ENCODE measurements around the gene ESYT1. TPM values are rescaled to one million over a fixed set of nuclear protein-coding genes. Genes with fewer than 3 reads are reported as not detected.

ESYT1 gene, protein sequence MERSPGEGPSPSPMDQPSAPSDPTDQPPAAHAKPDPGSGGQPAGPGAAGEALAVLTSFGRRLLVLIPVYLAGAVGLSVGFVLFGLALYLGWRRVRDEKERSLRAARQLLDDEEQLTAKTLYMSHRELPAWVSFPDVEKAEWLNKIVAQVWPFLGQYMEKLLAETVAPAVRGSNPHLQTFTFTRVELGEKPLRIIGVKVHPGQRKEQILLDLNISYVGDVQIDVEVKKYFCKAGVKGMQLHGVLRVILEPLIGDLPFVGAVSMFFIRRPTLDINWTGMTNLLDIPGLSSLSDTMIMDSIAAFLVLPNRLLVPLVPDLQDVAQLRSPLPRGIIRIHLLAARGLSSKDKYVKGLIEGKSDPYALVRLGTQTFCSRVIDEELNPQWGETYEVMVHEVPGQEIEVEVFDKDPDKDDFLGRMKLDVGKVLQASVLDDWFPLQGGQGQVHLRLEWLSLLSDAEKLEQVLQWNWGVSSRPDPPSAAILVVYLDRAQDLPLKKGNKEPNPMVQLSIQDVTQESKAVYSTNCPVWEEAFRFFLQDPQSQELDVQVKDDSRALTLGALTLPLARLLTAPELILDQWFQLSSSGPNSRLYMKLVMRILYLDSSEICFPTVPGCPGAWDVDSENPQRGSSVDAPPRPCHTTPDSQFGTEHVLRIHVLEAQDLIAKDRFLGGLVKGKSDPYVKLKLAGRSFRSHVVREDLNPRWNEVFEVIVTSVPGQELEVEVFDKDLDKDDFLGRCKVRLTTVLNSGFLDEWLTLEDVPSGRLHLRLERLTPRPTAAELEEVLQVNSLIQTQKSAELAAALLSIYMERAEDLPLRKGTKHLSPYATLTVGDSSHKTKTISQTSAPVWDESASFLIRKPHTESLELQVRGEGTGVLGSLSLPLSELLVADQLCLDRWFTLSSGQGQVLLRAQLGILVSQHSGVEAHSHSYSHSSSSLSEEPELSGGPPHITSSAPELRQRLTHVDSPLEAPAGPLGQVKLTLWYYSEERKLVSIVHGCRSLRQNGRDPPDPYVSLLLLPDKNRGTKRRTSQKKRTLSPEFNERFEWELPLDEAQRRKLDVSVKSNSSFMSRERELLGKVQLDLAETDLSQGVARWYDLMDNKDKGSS
- total RNA-seq (2021; ENCODE audit: unreplicated experiment), result 152 TPM
- 100 TPM for polyA plus RNA-seq (2012; ENCODE audit: insufficient read length)
- Bru-seq, nascent RNA, result percentile 73 among the genes with signal in this experiment
- percentile 89 among the genes with signal in this experiment for BruChase-seq, experiment 1, labeled RNA remaining after a 2-hour chase
- percentile 95 among the genes with signal in this experiment for BruChase-seq, experiment 2, labeled RNA remaining after a 6-hour chase
- long read RNA-seq, full-length matches to known transcripts, result 153 of 336 reads
- long read RNA-seq, partial matches to known transcripts, result 100 of 336 reads
- long read RNA-seq, other reads (novel, unspliced or antisense), result 83 of 336 reads

DNA sequence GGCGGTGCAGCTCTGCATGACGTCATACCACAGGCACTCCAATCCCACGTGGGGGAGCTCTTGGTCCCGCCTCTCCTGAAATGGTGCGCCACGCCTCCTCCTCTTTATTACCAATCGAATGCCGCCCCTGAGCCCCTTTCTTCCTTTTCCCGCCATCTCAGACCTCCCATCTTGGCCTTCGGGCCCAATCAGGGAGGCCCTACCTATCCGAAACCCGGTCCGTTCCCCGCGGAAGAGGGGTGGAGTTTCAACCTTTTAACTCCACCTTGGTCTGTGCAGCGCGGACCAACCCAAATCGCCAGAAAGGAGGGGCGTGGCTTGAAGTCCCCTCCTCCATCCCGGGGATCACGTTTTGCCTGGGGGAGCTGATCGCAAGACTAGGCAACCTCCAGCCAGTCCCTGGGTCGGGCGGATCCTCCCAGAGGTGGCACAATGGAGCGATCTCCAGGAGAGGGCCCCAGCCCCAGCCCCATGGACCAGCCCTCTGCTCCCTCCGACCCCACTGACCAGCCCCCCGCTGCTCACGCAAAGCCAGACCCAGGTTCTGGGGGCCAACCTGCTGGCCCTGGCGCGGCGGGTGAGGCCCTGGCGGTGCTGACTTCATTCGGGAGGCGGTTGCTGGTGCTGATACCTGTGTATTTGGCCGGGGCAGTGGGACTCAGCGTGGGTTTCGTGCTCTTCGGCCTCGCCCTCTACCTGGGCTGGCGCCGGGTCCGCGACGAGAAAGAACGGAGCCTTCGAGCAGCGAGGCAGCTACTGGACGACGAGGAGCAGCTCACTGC lies at the start of gene ESYT1:
Gene ESYT1, plus strand, starts transcription at position 380 of the 782 bp plus-strand sequence. Its CDS starts 53 bp downstream, at position 433.
- Histone ChIP-seq H3K36me3 (ENCODE audit: control insufficient read depth, insufficient read depth, low read length) (peaks cover 5% of the 10 kb centered on the region; the same call in 1 of the 2 replicates), H3K27me3 (ENCODE audit: control insufficient read depth, insufficient read depth, low read length) (no peaks in the 10 kb centered on the region), H3K27ac (ENCODE audit: low read length) (peak within 1 kb of the TSS; percentile 94), H3K4me1 (ENCODE audit: control insufficient read depth, insufficient read depth, low read length) (peaks cover 29% of the 10 kb centered on the region), H3K4me3 (ENCODE audit: low read depth in 2 of 2, low read length in 2 of 2) (peak within 1 kb of the TSS; percentile 93 to 96), H3K9me3 (ENCODE audit: control insufficient read depth, insufficient read depth, low read depth, low read length) (no peaks in the 10 kb centered on the region)
- POLR2A ChIA-PET, result interaction anchor here (0.6 to 1.3 kb wide), 6 partner anchors 10 to 681 kb away, joined by 3 to 6 read pairs (median 3); partner anchors contain the start of genes RNF41, SMARCC2 and ZC3H10
- intact Hi-C loops (cut with micrococcal nuclease; ENCODE audit: unreplicated experiment) (no loop called here), in situ Hi-C loops (cut with HindIII; ENCODE audit: low pct_unique_long_range_greater_than_20kb, low sequenced_read_pairs) (no loop called here)
- CTCF ChIA-PET, result interaction anchor here (0.6 to 1.8 kb wide), 6 partner anchors 8 to 428 kb away, joined by 3 to 14 read pairs (median 6); partner anchors contain the start of gene ZC3H10
- BruUV-seq (replicated peaks), result no TSS peak
- ATAC-seq (peak; percentile 96), DNase-seq (ENCODE audit: low read depth, low spot score) (peak; percentile 99)
- TF ChIP-seq, protein P1, sequence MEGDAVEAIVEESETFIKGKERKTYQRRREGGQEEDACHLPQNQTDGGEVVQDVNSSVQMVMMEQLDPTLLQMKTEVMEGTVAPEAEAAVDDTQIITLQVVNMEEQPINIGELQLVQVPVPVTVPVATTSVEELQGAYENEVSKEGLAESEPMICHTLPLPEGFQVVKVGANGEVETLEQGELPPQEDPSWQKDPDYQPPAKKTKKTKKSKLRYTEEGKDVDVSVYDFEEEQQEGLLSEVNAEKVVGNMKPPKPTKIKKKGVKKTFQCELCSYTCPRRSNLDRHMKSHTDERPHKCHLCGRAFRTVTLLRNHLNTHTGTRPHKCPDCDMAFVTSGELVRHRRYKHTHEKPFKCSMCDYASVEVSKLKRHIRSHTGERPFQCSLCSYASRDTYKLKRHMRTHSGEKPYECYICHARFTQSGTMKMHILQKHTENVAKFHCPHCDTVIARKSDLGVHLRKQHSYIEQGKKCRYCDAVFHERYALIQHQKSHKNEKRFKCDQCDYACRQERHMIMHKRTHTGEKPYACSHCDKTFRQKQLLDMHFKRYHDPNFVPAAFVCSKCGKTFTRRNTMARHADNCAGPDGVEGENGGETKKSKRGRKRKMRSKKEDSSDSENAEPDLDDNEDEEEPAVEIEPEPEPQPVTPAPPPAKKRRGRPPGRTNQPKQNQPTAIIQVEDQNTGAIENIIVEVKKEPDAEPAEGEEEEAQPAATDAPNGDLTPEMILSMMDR (IDR thresholded peaks at IDR 0.05), result no peak
- TF ChIP-seq SIN3A (IDR thresholded peaks at IDR 0.05; ENCODE audit: borderline replicate concordance, insufficient read depth, low read depth, low read length) (peak; percentile 80; the same call in 1 of the 2 replicates), TCF7L2 (IDR thresholded peaks at IDR 0.05; ENCODE audit: low read depth, low read length) (peak; percentile 48; the same call in 1 of the 2 replicates), POLR2AphosphoS5 (IDR thresholded peaks at IDR 0.05; ENCODE audit: low read depth, low read length) (peak; percentile 79)
- TF ChIP-seq, protein P2, sequence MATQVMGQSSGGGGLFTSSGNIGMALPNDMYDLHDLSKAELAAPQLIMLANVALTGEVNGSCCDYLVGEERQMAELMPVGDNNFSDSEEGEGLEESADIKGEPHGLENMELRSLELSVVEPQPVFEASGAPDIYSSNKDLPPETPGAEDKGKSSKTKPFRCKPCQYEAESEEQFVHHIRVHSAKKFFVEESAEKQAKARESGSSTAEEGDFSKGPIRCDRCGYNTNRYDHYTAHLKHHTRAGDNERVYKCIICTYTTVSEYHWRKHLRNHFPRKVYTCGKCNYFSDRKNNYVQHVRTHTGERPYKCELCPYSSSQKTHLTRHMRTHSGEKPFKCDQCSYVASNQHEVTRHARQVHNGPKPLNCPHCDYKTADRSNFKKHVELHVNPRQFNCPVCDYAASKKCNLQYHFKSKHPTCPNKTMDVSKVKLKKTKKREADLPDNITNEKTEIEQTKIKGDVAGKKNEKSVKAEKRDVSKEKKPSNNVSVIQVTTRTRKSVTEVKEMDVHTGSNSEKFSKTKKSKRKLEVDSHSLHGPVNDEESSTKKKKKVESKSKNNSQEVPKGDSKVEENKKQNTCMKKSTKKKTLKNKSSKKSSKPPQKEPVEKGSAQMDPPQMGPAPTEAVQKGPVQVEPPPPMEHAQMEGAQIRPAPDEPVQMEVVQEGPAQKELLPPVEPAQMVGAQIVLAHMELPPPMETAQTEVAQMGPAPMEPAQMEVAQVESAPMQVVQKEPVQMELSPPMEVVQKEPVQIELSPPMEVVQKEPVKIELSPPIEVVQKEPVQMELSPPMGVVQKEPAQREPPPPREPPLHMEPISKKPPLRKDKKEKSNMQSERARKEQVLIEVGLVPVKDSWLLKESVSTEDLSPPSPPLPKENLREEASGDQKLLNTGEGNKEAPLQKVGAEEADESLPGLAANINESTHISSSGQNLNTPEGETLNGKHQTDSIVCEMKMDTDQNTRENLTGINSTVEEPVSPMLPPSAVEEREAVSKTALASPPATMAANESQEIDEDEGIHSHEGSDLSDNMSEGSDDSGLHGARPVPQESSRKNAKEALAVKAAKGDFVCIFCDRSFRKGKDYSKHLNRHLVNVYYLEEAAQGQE (IDR thresholded peaks at IDR 0.05; ENCODE audit: insufficient read depth in 1 of 2, low read depth in 2 of 2, low read length in 1 of 2), result no peak
